ENCODE results near the gene HSF5. TPM values are rescaled to one million over a fixed set of nuclear protein-coding genes. Genes with fewer than 3 reads are reported as not detected.

HSF5 gene
- total and polyA plus RNA-seq, 2 of the 13 experiments (the other 11 are each of a cell fraction or from before 2014, with no cell fraction given), result not detected

DNA sequence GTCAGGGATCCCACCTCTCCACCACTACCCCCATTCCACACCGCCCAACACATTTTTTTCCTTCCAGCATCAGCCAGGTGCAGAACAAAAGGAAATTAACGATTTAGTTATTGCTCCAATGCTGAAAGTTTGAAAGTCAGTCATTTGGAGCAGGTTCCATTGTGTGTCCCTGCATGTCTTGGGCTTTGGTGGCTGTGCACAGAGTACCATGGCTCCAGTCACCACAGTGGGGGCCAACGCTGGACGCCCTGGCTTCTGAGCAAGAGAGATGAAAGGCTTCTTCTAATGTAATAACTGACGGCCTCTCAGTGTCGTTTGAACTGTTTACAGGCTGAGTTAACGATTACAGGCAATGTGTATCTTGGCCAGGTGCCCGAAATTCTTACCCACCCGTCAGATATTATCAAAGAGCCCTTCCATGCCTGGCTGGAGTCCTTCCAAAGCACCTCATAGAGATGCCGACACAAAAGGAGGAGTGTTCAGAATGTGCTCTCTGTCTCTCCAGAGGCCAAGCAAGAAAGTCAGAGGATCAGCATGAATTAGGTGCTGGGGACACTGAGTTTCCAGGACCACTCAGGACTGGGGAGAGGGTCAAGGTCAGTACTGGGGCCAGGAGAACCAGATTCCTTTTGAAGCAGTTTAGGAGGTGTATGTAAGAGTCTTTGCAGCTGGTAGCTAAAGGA, 96.8 kb downstream of the HSF5 start (continued):
- TF ChIP-seq MYPOP (CRISPR knock-in tag; IDR thresholded peaks at IDR 0.05) (peak; percentile 94), ZNF746 (CRISPR knock-in tag; IDR thresholded peaks at IDR 0.05) (peak; percentile 99), CBX2 (IDR thresholded peaks at IDR 0.05; ENCODE audit: low read depth, low read length) (no peak), CBX2 (CRISPR knock-in tag; IDR thresholded peaks at IDR 0.05; ENCODE audit: low read depth) (no peak), RBAK (CRISPR knock-in tag; IDR thresholded peaks at IDR 0.05) (peak; percentile 69; the same call in 1 of the 2 replicates), KDM5B (CRISPR knock-in tag; IDR thresholded peaks at IDR 0.05; ENCODE audit: borderline replicate concordance) (peak; percentile 82; the same call in 1 of the 2 replicates), ZNF451 (CRISPR knock-in tag; IDR thresholded peaks at IDR 0.05) (peak; percentile 52; the same call in 1 of the 2 replicates), ZNF709 (CRISPR knock-in tag; IDR thresholded peaks at IDR 0.05) (peak; percentile 69; the same call in 1 of the 2 replicates), RFX5 (IDR thresholded peaks at IDR 0.05; ENCODE audit: low read depth, low read length) (0 out of 2 replicates have a peak, but pooled peaks have one; percentile 9), YY1 (IDR thresholded peaks at IDR 0.05; ENCODE audit: insufficient read depth, insufficient replicate concordance, low read depth, low read length) (peak; percentile 68), SOX6 (IDR thresholded peaks at IDR 0.05) (no peak), SOX6 (CRISPR knock-in tag; IDR thresholded peaks at IDR 0.05) (peak; percentile 100), ZNF546 (CRISPR knock-in tag; conservative IDR thresholded peaks at IDR 0.05) (peak; percentile 79; the same call in 1 of the 2 replicates), ZNF432 (CRISPR knock-in tag; IDR thresholded peaks at IDR 0.05; ENCODE audit: borderline replicate concordance) (no peak), HOMEZ (CRISPR knock-in tag; IDR thresholded peaks at IDR 0.05; ENCODE audit: low read depth) (peak; percentile 96), FOXK2 (IDR thresholded peaks at IDR 0.05) (peak; percentile 42; the same call in 1 of the 2 replicates)
- TF ChIP-seq, protein P1, sequence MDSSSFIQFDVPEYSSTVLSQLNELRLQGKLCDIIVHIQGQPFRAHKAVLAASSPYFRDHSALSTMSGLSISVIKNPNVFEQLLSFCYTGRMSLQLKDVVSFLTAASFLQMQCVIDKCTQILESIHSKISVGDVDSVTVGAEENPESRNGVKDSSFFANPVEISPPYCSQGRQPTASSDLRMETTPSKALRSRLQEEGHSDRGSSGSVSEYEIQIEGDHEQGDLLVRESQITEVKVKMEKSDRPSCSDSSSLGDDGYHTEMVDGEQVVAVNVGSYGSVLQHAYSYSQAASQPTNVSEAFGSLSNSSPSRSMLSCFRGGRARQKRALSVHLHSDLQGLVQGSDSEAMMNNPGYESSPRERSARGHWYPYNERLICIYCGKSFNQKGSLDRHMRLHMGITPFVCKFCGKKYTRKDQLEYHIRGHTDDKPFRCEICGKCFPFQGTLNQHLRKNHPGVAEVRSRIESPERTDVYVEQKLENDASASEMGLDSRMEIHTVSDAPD (CRISPR knock-in tag; IDR thresholded peaks at IDR 0.05), result peak; percentile 96
- TF ChIP-seq, protein P2, sequence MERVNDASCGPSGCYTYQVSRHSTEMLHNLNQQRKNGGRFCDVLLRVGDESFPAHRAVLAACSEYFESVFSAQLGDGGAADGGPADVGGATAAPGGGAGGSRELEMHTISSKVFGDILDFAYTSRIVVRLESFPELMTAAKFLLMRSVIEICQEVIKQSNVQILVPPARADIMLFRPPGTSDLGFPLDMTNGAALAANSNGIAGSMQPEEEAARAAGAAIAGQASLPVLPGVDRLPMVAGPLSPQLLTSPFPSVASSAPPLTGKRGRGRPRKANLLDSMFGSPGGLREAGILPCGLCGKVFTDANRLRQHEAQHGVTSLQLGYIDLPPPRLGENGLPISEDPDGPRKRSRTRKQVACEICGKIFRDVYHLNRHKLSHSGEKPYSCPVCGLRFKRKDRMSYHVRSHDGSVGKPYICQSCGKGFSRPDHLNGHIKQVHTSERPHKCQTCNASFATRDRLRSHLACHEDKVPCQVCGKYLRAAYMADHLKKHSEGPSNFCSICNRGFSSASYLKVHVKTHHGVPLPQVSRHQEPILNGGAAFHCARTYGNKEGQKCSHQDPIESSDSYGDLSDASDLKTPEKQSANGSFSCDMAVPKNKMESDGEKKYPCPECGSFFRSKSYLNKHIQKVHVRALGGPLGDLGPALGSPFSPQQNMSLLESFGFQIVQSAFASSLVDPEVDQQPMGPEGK (CRISPR knock-in tag; IDR thresholded peaks at IDR 0.05), result peak; percentile 100
- TF ChIP-seq, protein P3, sequence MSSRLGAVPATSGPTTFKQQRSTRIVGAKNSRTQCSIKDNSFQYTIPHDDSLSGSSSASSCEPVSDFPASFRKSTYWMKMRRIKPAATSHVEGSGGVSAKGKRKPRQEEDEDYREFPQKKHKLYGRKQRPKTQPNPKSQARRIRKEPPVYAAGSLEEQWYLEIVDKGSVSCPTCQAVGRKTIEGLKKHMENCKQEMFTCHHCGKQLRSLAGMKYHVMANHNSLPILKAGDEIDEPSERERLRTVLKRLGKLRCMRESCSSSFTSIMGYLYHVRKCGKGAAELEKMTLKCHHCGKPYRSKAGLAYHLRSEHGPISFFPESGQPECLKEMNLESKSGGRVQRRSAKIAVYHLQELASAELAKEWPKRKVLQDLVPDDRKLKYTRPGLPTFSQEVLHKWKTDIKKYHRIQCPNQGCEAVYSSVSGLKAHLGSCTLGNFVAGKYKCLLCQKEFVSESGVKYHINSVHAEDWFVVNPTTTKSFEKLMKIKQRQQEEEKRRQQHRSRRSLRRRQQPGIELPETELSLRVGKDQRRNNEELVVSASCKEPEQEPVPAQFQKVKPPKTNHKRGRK (CRISPR knock-in tag; IDR thresholded peaks at IDR 0.05), result no peak
- TF ChIP-seq, protein P4, sequence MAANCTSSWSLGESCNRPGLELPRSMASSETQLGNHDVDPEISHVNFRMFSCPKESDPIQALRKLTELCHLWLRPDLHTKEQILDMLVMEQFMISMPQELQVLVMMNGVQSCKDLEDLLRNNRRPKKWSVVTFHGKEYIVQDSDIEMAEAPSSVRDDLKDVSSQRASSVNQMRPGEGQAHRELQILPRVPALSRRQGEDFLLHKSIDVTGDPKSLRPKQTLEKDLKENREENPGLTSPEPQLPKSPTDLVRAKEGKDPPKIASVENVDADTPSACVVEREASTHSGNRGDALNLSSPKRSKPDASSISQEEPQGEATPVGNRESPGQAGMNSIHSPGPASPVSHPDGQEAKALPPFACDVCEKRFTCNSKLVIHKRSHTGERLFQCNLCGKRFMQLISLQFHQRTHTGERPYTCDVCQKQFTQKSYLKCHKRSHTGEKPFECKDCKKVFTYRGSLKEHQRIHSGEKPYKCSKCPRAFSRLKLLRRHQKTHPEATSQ (CRISPR knock-in tag; IDR thresholded peaks at IDR 0.05; ENCODE audit: borderline replicate concordance), result no peak; the same call in 1 of the 2 replicates

All from HepG2 (cell line).